Inflammatory macrophage treated with lipopolysaccharide for 1 hour (primary cell): ENCODE results near the gene C22orf15.

Source experiments
- DNase-seq, 2 donors: peaks; one replicate each; pipeline ENCODE4 v3.0.0-alpha.2; 2020 to 2022

C22orf15 gene

DNA sequence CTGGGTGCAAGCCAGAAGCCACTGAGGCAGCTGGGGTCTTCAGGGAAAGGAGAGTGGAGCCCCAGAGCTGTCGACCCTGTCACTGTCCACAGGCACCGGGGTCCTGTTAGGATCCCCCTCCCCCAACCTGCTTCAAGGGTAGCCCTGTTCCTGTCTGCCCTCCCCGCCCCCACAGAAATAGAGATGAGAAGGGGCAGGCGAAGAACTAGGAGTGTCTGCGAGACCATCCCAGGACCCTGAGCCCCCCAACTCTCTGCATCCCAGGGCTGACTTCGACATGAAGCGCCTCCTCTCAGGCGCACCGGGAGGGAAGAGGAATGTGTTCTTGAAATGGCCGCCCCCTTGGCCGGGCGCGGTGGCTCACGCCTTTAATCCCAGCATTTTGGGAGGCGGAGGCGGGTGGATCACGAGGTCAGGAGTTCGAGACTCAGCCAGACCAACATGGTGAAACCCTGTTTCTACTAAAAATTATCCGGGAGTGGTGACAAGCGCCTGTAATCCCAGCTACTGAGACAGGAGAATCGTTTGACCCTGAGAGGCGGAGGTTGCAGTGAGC, 11.3 kb upstream of the C22orf15 start:
- no peak for DNase-seq

- no peak for DNase-seq
These were observed 10.6 kb upstream of the C22orf15 start for GRCh38 chr22:23752090-23752691.

GRCh38 chr22:23752750-23753149, 10.0 kb upstream of the C22orf15 start:
- no peak for DNase-seq

DNA sequence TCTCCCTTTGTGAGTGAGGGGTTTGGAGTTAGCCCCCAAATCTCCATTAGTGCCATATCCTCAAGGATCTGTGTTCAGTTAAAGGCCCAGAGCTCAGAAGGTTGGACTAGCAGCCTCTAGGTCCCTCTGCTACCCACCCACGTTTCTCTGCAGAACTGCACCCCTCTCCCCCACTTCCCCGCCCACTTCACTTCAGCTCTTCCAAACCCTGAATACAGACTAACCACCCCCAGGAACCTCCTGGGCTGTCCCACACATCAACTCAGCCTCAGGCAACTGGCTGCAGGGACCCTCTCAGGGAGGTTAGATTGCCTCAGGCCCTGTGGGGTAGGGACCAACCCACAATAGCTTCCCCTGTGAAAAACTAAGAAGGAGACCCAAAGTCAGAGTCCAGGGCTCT, 9.4 kb upstream of the C22orf15 start:
- DNase-seq, result no peak

GRCh38 chr22:23754220-23754919, 8.4 kb upstream of the C22orf15 start, which contains the start of gene VPREB3:
VPREB3 (minus strand) TSS chr22:23754425; CDS start chr22:23754363, 62 bp downstream.
- DNase-seq, result no peak

DNA sequence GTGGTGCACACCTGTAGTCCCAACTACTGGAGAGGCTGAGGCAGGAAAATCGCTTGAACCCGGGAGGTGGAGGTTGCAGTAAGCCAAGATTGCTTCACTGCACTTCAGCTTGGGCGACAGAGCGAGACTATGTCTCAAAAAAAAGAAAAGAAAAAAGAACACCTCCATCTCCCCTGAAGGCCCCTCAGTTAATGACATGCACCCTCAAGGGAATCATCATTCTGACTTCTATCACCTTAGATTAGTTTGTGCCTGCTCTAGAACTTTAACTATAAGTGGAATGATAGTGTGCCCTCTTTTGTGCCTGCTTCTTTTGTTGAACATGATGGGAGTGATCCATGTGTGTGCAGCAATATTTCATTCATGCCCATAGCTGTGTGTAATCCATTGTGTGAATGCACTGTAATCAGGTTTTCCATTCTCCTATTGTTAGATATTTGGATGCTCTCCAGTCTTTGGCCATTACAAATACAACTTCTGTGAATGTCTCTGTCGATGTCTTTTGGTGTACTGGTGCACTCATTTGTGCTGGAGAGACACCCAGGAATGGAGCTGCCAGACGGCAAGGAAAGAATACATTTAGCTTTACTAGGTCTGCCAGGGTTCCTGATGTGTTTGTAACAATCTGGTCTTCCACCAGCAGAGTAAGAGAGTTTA, 7.7 kb upstream of the C22orf15 start:
- no peak for DNase-seq

DNA sequence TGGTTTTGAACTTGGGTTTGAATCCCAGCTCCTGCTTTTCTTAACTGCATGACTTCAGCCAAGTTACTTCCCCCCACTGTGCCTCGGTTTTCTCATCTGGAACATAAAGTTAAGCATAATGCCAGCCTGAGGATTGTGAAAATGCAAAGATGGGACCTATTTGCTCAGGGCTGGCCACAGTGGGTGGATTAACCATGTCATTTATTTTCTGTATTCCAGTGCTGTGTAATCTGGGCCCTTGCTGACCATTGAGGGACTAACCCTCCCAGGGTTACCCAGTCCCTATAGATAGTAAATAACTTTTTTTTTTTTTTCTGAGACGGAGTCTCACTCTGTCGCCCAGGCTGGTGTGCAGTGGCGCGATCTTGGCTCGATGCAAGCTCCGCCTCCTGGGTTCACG, 7.1 kb upstream of the C22orf15 start:
- no peak for DNase-seq

GRCh38 chr22:23756891-23757290, 5.9 kb upstream of the C22orf15 start:
- no peak for DNase-seq

GRCh38 chr22:23759566-23759965, 3.2 kb upstream of the C22orf15 start:
- no peak for DNase-seq

DNA sequence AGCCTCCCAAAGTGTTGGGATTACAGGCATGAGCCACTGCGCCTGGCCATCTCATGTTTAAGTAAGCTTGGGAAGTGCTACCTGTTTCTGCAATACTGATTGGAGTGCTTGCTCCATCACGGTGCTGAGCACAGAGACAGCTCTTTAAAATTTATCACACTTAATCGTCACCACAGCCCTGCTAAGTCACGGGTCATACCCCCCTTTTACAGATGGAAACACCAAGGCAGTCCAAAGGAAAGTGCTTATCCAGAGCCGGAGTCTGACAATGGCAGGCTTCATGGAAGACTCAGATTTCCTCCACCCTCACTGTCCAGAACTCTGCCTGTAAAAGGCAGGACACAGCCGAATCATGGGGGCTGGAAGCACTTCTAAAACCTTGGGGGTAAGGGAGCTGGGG, 2.7 kb upstream of the C22orf15 start:
- no peak for DNase-seq

DNA sequence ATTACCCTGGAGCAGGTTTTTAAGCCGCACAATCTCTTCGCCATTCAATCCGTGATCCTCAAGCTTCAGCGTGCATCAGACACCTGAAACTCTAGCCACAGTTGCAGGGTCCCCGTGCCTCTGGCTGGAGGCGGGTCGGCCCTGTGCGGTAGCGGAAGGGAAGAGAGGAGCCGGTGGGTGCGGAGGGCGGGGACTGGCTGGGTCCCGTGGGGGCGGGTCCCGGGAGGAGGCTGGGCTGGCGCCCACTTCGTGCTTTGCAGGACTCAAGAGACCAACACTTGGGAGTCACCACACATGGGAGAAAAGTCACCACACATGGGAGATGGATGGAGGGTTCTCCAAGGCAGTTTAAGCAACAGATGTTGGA, 772 bp downstream of the C22orf15 start:
- DNase-seq, result no peak

- DNase-seq, result no peak
These were observed 1.2 kb downstream of the C22orf15 start for GRCh38 chr22:23763954-23764353.

DNA sequence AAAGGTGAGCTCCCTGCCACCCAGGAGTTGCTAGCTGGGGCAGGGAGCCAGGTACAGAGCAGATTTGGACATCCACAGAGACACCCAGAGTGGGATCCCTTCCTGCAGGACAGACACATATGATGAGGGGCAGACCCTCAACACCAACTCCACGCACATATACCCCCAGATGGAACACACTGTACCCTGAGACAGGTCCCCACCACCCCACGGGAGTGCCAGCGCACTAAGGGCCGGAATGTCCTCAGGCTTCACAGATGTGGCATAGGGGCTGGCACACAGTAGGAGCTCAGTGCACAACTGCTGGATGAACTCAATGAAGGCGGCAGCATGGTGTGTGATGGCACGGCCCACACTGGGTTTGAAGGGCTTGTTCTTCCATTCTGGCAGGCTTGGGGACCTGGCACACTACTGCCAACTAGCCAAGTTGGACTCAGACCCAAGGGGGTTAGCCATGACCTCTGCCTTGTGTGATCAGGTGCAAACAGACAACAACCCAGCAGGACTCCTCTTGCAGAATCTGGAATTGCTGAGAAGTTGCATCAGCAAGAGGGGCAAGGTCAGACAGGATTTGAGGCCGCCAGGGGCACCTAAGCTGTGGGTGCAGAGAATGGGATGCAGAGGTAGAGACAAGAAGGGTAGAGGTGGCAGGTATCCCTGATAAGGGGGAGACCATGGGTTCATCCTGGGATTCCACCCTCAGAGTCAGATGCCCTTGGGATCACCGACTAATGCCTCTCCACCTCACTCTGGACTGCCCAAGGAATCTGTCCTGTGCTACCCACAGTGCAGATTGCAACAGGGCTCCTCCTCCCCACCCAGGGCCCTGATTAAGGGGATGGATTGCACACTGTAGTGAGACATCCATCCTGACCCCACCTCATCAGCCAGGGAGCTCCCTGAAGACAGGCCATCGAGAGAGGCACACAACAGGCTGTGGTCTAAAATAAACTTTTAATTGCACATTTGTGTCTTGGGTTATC, 2.4 kb downstream of the C22orf15 start:
- no peak for DNase-seq

- DNase-seq, result no peak
These were observed 4.5 kb downstream of the C22orf15 start for GRCh38 chr22:23767303-23767672.

DNA sequence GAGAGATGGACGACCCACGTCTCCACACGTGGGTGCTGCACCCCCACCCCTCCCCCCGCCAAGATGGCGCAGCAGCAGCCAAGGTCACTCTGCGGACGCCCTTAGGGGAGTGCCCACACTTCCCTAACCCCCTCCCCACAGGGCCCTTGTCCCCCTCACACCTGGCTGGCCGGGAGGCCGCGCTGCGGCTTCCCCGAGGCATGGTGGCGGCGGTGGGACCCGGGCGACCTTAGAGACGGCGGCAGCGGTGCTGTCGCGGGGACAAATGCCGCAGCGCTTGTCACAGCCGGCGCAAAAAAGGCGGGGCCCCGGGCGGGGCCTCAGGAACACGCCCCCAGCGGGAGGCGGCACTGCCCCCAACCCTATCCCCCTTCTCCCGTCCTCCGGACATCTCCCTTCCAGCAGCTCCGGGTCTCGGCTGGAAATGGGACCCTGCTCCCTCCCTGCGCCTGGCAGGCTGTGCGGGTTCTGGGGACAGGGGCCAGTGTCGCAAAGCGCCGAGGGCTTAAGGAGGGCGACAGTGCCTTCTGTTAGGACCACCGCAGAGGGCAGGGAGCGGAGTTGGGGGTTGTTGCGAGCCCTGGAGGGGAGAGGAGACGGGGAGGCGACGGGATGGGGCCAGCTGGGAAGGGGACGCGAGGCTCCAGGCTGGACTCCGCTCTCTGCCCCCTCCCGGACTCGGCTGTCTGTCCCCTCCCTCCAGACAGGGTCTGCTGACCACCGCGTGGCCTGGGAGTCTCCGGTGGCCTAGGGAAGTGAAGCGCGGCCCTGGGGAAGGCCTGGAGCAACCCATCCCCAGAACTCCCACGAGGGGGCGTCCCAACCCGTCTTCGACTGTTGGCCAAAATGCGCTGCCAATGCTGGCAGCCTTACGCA, 5.1 kb downstream of the C22orf15 start, which contains the start of gene CHCHD10:
Gene CHCHD10 (minus strand): TSS at position 300 of the 876 bp plus-strand sequence. CDS start 98 bp downstream, at position 202.
- peak; percentile 86 to 93 for DNase-seq

- DNase-seq, result no peak
These were observed 6.7 kb downstream of the C22orf15 start for GRCh38 chr22:23769321-23769965.

DNA sequence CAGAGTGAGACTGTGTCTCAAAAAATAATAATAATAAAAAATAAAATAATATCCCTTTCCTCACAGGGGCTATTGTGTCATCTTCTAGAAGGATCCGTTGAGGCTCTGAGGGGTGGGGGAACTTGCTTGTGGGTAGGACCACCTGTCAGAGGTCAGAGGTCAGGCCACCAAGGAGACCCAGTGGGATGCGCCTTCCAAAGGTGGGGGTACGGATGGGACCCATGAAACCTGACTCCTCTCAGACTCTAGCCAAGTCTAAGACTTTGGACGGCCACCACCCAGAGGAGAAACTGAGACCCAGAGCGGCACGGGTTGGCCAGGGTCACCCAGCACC, 9.5 kb downstream of the C22orf15 start:
- no peak for DNase-seq

- DNase-seq, result peak; percentile 7 to 16
These were observed 10.1 kb downstream of the C22orf15 start, which contains the start of gene MMP11 for GRCh38 chr22:23772649-23773473. MMP11 (plus strand) TSS chr22:23772849; CDS start chr22:23772871, 22 bp downstream.

DNA sequence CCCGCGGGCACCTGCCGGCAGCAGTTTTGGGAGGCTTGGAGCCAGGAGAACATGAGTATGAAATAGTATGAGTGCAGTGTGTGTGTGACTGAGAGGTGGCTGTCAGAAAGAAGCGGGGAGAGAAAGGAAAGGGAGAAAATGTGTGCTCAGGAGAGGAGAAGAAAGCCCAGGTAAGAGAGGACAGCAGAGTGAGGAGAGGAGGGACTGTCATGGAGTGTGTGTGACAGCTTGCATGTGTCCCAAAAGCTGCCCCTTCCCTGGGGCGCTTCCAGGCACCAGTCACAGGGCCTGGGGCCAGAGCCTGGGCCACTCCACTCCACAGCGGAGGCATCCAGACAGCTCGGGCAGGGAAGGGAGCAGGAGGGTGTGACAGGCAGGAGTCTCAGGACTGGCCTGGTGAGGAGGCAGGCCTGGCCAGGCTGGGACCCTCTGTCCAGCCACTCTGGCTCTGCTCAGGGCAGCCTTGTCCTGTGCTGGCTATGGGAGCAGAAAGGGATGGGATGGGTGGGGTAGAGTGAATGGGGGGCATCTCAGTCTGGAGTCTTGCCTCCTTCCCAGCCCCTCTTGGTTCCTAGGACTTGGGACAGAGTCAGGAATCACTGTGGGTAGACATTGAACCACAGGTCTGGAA, 10.8 kb downstream of the C22orf15 start:
- no peak for DNase-seq
